UCSD-AML1 (cell line): ENCODE data around the gene PGAP6.
"Not testable (repeated sequence)": the region's sequence is repeated elsewhere in the genome, so short reads cannot be mapped to it uniquely, and the experiment has no call there.

ENCODE experiments used
- DNase-seq: peaks from one replicate; lab custom pipeline; 2025; ENCODE audit not compliant: unreplicated experiment; lab: John Stamatoyannopoulos, UW

The PGAP6 gene

DNA sequence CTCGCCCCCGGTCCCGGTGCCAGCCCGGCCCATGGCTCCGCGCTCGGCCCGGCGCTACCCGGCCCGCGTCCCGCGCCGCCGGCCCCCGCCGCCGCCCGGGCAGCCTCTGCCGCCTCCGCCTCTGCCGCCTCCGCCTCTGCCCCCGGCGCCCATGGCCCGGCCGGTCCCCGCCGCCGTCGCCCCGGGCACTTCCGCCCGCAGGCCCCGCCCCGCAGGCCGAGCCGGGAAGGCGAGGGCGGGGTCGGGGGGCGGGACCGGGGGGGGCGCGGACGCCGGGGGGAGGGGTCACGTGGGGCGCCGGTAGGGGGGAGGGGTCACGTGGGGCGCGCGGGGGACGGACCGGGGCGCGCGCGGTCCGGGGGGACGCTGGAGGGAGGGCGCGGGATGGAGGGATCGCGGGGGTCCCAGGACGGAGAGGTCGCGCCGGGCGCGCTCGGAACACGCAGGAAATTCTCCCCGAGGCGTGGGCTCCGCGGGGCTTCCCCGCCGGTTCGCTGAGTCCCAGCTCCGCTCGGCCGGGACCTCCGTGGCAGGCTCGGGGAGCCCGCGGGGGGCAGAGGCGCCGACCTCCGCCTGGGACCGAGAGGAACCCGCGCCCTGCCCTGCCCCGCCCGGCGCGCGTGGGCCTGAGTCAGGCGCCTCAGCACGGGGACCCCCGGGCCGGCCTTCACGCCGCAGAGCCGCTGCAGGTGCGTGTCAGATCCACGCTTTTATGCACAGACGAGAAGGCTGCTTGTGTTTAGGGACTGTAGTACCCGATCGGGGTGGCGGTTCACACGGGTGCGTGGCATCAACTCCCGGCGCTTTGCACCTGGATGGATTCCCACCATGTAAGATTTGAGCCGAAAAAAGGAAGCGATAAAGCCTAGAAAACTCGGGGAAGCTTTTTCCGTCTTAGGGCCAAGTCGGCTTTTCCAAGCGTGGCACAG, at the start of gene PGAP6:
PGAP6 (minus strand) TSS at position 190 of the 929 bp plus-strand sequence; CDS start at position 33, 157 bp downstream.
- peak; percentile 78 for DNase-seq

DNA sequence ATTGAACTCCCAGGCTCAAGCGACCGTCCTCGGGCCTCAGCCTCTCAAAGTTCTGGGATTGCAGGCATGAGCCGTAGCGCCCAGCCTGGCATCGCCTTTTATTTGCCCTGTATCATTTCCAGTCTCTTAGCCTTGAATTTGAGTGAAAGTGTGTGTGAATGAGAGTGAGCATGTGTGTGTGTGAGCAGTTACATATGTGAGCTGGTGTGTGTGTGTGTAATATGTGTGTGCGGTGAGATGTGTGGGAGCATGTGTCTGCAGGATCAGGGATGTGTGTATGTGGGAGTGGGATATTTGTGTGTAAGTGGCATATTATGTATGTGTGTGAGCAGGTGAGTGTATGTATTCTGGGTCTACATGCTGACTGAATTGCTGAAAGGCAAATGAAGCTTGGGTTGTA, 49.1 kb upstream of the PGAP6 start:
- no peak for DNase-seq

DNA sequence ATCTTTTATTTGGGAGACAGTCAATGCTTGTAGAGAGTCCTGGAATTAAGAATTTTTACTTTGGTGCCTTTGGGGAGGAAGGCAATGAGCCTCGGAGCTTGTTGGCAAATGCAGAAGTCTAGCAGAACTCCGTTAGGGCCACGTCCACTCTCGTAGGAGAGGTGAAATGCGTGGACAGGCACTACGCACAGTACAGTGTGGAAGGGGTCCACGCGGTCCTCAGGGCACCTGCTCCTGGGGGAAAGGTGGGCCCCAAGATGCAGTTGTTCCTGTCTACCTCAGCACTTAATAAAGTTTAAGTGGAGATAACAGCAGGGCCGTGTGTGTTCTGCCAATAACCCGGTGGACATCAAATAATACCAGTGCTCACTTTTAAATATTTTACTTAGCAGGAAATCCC, 45.5 kb upstream of the PGAP6 start:
- no peak for DNase-seq

DNA sequence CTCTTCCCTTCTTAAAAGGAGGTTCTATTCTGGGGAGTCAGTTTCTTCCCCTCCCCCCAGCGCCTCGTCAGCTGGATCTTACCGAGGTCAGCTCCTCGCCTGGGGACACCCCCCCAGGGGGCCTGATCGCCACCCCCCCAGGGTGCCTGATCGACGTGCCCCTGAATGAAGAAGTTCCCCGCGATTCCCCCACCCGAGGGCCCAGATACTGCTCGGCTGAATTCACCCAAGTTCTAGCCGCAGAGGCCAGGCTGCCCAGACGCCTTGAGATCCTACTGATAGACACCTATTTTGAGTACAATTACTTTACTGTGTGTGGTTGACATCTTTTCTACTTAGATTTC, 45.1 kb upstream of the PGAP6 start:
- no peak for DNase-seq

- no peak for DNase-seq
Measured at GRCh38 chr16:426115-426905, 44.5 kb upstream of the PGAP6 start.

DNA sequence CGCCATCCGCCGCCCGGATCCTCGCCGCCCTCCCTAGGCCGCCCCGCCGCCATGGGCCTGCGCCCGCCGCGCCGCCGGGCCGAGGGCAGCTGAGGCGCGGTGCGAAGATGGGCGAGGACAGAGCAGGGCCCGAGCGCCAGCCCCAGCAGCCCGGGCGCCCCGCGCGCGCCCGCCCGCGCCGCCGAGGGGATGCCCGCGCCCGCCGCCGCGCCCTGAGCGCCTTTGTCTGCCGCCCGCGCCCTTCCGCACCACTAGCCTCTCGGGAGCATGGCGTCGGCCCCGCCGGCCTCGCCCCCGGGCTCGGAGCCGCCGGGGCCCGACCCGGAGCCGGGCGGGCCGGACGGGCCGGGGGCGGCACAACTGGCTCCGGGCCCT, 43.9 kb upstream of the PGAP6 start:
- no peak for DNase-seq

GRCh38 chr16:425082-425718, 43.4 kb upstream of the PGAP6 start, which contains the start of gene RAB11FIP3:
TSS of gene RAB11FIP3 (plus strand) at chr16:425649. CDS start at chr16:426007, 358 bp downstream.
- peak; percentile 88 for DNase-seq

DNA sequence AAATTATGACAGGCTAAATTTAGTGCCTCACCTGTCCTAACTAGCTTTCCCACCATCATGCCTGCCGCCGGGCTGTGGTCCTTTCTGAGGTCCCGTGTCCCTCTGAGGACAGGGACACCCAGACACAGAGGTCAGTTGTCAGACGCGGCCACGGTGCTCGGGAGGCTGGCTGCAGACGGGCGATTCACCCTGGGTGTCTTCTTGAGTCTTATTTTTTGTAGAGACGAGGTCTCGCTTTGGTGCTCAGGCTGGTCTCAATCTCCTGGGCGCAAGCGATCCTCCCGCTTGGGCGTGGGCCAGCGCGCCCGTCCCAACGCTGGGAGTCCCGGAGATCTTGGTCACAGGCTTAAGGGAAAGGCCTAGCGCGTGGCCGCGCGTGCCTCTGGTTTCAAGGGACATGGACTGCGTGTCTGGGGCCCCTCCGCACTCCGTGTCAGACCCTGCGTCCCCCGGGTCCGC, 42.9 kb upstream of the PGAP6 start:
- DNase-seq, result no peak

GRCh38 chr16:424033-424622, 42.4 kb upstream of the PGAP6 start:
- no peak for DNase-seq

DNA sequence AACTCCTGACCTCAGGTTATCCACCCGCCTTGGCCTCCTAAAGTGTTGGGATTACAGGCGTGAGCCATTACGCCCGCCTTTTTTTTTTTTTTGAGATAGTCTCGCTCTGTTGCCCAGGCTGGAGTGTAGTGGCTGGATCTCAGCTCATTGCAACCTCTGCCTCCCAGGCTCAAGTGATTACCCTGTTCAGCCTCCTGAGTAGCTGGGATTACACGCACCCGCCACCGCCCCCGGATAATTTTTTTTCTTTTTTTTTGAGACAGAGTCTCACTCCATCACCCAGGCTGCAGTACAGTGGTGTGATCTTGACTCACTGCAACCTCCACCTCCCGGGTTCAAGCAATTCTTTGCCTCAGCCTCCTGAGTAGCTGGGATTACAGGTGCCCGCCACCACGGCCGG, 40.4 kb upstream of the PGAP6 start:
- not testable (repeated sequence) for DNase-seq

DNA sequence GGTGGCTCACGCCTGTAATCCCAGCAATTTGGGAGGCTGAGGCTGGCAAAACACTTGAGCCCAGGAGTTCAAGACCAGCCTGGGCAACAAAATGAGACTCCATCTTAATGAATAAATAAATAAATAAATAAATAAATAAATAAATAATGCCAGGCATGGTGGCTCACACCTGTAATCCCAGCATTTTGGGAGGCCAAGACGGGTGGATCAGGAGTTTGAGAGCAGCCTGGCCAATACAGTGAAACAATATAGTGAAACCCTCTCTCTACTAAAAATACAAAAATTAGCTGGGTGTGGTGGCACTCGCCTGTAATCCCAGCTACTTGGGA, 33.4 kb upstream of the PGAP6 start:
- not testable (repeated sequence) for DNase-seq

DNA sequence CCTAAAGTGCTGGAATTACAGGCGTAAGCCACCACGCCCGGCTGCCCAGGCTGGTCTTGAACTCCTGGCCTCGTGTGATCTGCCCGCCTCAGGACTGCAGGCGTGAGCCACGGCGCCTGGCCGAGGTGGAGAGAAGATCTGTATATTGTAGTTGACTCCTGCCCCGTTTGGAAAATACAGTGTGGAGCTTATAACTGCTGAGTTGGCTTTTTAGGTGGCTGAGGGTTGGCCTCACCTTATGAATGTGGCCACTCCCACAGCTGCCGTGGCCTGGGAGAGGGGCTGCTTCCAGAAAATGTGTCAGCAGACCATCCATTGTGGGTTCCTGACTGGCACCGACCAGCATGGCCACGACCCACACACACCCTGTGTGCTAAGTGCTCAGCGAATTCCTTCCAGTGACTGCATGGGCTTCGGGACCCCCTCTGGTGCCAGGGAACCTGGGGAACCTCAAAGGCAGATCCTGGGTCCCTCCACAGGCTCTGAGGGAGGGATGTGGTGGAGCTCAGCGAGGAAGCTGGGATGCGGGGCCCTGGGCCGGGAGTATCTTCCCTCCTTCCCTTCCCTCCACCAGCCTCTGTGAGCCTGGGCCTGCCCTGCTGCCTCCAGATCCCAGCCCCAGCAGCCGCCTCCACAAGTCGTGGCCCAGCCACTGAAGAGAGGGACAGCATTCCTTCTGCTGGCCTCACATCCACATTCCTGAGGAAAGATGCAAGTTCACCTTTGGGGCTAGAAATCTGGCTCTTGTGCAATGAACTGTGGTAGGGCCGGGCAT, 32.8 kb upstream of the PGAP6 start:
- no peak for DNase-seq

GRCh38 chr16:411576-412265, 29.9 kb upstream of the PGAP6 start:
- DNase-seq, result no peak

DNA sequence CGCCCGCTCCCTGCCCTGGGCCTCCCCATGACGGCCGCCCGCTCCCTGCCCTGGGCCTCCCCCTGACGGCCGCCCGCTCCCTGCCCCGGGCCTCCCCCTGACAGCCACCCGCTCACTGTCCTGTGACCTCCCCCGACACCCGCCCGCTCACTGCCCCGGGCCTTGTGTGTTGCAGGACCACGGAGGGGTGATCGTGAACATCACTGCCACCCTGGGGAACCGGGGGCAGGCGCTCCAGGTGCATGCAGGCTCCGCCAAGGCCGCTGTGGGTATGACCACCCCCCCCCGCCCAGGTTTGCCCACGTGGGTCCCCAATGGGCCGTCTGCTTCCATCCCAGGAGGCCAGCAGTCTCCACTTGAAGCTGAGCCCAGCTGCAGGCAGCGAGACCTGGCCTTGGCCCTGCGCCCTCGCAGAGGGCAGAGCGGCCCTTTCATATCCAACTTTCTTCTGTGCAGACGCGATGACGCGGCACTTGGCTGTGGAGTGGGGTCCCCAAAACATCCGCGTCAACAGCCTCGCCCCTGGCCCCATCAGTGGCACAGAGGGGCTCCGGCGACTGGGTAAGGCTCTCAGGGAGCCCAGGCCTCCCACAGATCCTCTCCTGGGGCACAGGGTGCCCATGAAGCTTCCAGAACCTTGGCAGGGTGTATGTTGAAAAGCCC, 28.9 kb upstream of the PGAP6 start:
- no peak for DNase-seq

GRCh38 chr16:407253-407652, 25.5 kb upstream of the PGAP6 start:
- DNase-seq, result no peak

- no peak for DNase-seq
Measured at GRCh38 chr16:405548-406506, 24.0 kb upstream of the PGAP6 start.

DNA sequence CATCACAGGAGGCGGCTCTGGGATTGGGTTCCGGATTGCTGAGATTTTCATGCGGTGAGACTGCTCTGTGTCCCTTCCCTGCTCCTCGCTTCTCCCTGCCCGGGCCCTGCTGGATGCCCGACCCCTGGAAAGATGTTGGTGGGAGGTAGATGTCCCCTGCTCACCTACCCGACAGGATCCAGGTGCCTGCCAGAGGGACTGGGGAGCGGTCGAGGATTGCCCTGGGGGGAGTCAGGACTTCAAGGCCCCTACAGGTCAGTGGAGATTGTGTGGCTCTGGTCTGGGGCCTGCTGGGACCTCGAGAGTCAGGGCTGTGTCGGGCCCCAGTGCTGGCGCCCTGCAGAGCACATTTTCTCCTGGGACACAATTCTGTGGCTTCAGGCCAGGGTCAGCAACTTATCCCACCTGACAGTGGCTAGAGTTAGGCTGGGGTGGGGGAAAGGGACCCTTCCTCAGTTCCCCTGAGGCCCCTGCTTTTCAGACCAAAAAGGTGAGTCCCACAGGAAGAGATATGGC, 23.3 kb upstream of the PGAP6 start:
- DNase-seq, result no peak
